Measurements from ENCODE around the gene SH2D6.

SH2D6 gene

GRCh38 chr2:85415980-85416650 lies 2.4 kb upstream of the SH2D6 start:
- H3K4me3 ChIP-seq (ENCODE audit: low read depth, low read length): no peak overlapping the region
- TF ChIP-seq ZNF768 (tag by site-specific recombination; IDR thresholded peaks at IDR 0.05) (no peak), ZNF169 (tag by site-specific recombination; IDR thresholded peaks at IDR 0.05) (no peak), ZBTB6 (tag by site-specific recombination; IDR thresholded peaks at IDR 0.05) (no peak), ZNF10 (tag by site-specific recombination; IDR thresholded peaks at IDR 0.05) (no peak), ZNF624 (tag by site-specific recombination; IDR thresholded peaks at IDR 0.05) (no peak), ZSCAN4 (tag by site-specific recombination; IDR thresholded peaks at IDR 0.05) (no peak), ZNF747 (tag by site-specific recombination; IDR thresholded peaks at IDR 0.05) (no peak), ZNF548 (tag by site-specific recombination; IDR thresholded peaks at IDR 0.05) (no peak), ZNF600 (tag by site-specific recombination; IDR thresholded peaks at IDR 0.05) (no peak), ZNF280D (tag by site-specific recombination; IDR thresholded peaks at IDR 0.05) (no peak), SETDB1 (IDR thresholded peaks at IDR 0.05; ENCODE audit: insufficient read length, low read length) (no peak), ZNF558 (tag by site-specific recombination; IDR thresholded peaks at IDR 0.05) (no peak), ZNF404 (tag by site-specific recombination; IDR thresholded peaks at IDR 0.05) (no peak), ZNF549 (tag by site-specific recombination; IDR thresholded peaks at IDR 0.05) (no peak), SCRT1 (tag by site-specific recombination; IDR thresholded peaks at IDR 0.05; ENCODE audit: borderline replicate concordance) (no peak), BCL11A (tag by site-specific recombination; IDR thresholded peaks at IDR 0.05; ENCODE audit: low read depth) (no peak), ZNF155 (tag by site-specific recombination; IDR thresholded peaks at IDR 0.05) (no peak), ZNF19 (tag by site-specific recombination; IDR thresholded peaks at IDR 0.05; ENCODE audit: low read depth) (no peak), ZIC2 (tag by site-specific recombination; IDR thresholded peaks at IDR 0.05) (no peak), ZNF830 (tag by site-specific recombination; IDR thresholded peaks at IDR 0.05; ENCODE audit: low read depth) (no peak)
- peaks cover 4% of the 10 kb centered on the region for H3K4me1 ChIP-seq (ENCODE audit: control insufficient read depth, insufficient read depth, low read length)
- ChIA-PET CTCF (no interaction called here), POLR2A (interaction anchor here (1.2 to 1.3 kb wide), 2 partner anchors 123 to 146 kb away, joined by 3 to 5 read pairs; partner anchors contain the start of genes GGCX and MAT2A)
- H3K27ac ChIP-seq (ENCODE audit: extremely low read depth, low read depth, low read length): no peak overlapping the region
- H3K36me3 ChIP-seq (ENCODE audit: control insufficient read depth in 2 of 2, insufficient read depth in 1 of 2, low read length in 2 of 2): no peaks in the 10 kb centered on the region
- H3K9me3 ChIP-seq (ENCODE audit: control insufficient read depth, insufficient read depth, low read depth, low read length): no peaks in the 10 kb centered on the region

Measured in HEK293 (cell line).